Measurements from ENCODE around the gene EEF1AKMT3. TPM values are rescaled to one million over a fixed set of nuclear protein-coding genes. Genes with fewer than 3 reads are reported as not detected.

Gene EEF1AKMT3
- total RNA-seq, 2 donors from 2014 or later = 4.0 to 6.6 TPM

DNA sequence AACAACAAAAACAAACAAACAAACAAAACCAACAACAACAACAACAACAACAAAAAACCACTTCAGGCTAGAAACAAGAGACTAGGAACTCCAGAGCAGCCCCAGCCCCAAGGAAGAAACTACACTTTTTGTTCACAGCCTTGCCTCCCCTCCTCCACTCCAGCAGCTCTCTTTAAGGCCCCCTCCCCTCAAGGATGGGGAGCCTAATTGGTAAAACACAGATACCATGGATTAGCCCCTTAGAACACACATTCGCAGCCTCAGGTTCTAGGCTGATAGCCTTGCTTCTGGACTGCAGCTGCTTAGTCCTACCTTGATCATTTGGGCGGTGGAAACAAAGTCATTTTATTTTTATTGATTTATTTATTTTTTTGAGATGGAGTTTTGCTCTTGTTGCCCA lies 58.0 kb downstream of the EEF1AKMT3 start:
- Mint-ChIP-seq H3K4me3 (peak overlapping the region; percentile 21), H3K4me1 (peaks cover 37% of the 10 kb centered on the region), H3K36me3 (ENCODE audit: low read depth) (peaks cover 5% of the 10 kb centered on the region), H3K27me3 (no peaks in the 10 kb centered on the region), H3K27ac (peak overlapping the region; percentile 53)
- no peak for DNase-seq
- ATAC-seq = no peak
- no peaks in the 10 kb centered on the region for H3K9me3 ChIP-seq (ENCODE audit: control insufficient read depth, low read length, poor library complexity, severe bottlenecking)

Other genes with a start within 250 kb of the EEF1AKMT3 start
- gene MBD6, start 249.8 kb upstream of the EEF1AKMT3 start, total RNA-seq = 10 to 100 TPM; 82.4 to 93.5 TPM
- gene DCTN2, start 225.4 kb upstream of the EEF1AKMT3 start, total RNA-seq = 10 to 100 TPM; 63.9 to 78.8 TPM
- gene KIF5A, start 222.6 kb upstream of the EEF1AKMT3 start, total RNA-seq = under 1 TPM; 0.35 to 0.63 TPM
- gene PIP4K2C, start 181.4 kb upstream of the EEF1AKMT3 start, total RNA-seq = 10 to 100 TPM; 28.9 to 32.2 TPM
- 10 to 100 TPM; 24.4 to 32.8 TPM for gene DTX3, start 167.8 kb upstream of the EEF1AKMT3 start, total RNA-seq
- gene ARHGEF25, start 161.2 kb upstream of the EEF1AKMT3 start, total RNA-seq = 1 to 10 TPM in 1 of 2 donors, under 1 TPM in 1; 0.37 to 1.2 TPM
- gene B4GALNT1, start 139.4 kb upstream of the EEF1AKMT3 start, total RNA-seq = not detected
- gene OS9, start 78.5 kb upstream of the EEF1AKMT3 start, total RNA-seq = 100 to 1,000 TPM; 138 to 142 TPM
- gene AGAP2, start 33.9 kb upstream of the EEF1AKMT3 start, total RNA-seq = 10 to 100 TPM; 46.5 to 57.6 TPM
- gene TSPAN31, start 27.6 kb upstream of the EEF1AKMT3 start, total RNA-seq = 10 to 100 TPM in 1 of 2 donors, 1 to 10 TPM in 1; 9.6 to 11.8 TPM
- 10 to 100 TPM; 20.8 to 21.3 TPM for gene CDK4, start 20.3 kb upstream of the EEF1AKMT3 start, total RNA-seq
- gene MARCHF9, start 17.5 kb upstream of the EEF1AKMT3 start, total RNA-seq = 10 to 100 TPM; 45.3 to 62.4 TPM
- gene CYP27B1, start 5.5 kb upstream of the EEF1AKMT3 start, total RNA-seq = 1 to 10 TPM; 1.4 to 1.7 TPM
- gene METTL1, start 509 bp upstream of the EEF1AKMT3 start, total RNA-seq = 10 to 100 TPM; 15.0 to 20.9 TPM
- gene TSFM, start 10.2 kb downstream of the EEF1AKMT3 start, total RNA-seq = 10 to 100 TPM; 12.5 to 17.9 TPM
- gene AVIL, start 46.1 kb downstream of the EEF1AKMT3 start, total RNA-seq = 1 to 10 TPM; 1.3 to 1.4 TPM
- 100 to 1,000 TPM; 114 to 132 TPM for gene CTDSP2, start 74.1 kb downstream of the EEF1AKMT3 start, total RNA-seq
- 1 to 10 TPM; 4.3 to 6.4 TPM for gene ATP23, start 169.0 kb downstream of the EEF1AKMT3 start, total RNA-seq